Activated T-helper 1 cell treated with anti-CD3 and anti-CD28 coated beads, Interleukin-2, amount 50 U/mL, for 16 hours (primary cell): ENCODE results near the gene BCL2.

ENCODE experiments used
- DNase-seq, 2 donors: peaks; one replicate each; pipeline ENCODE4 v3.0.0-alpha.2; 2020; ENCODE audit warnings: low read depth in 1 of 2, low spot score in 1 of 2

BCL2 gene

GRCh38 chr18:63186520-63187222 is 132.9 kb downstream of the BCL2 start:
- no peak for DNase-seq

GRCh38 chr18:63185984-63186383 is 133.6 kb downstream of the BCL2 start:
- DNase-seq: no peak

- DNase-seq: no peak
Measured at GRCh38 chr18:63183952-63184770, 135.4 kb downstream of the BCL2 start.

- no peak for DNase-seq
Measured at GRCh38 chr18:63183378-63183777, 136.2 kb downstream of the BCL2 start.

- no peak for DNase-seq
Measured at GRCh38 chr18:63182861-63183260, 136.7 kb downstream of the BCL2 start.

GRCh38 chr18:63182310-63182772 is 137.2 kb downstream of the BCL2 start:
- DNase-seq: no peak

GRCh38 chr18:63181706-63182309 is 137.8 kb downstream of the BCL2 start:
- no peak for DNase-seq

GRCh38 chr18:63180971-63181376 is 138.6 kb downstream of the BCL2 start:
- no peak for DNase-seq

- no peak for DNase-seq
Measured at GRCh38 chr18:63180321-63180720, 139.2 kb downstream of the BCL2 start.

DNA sequence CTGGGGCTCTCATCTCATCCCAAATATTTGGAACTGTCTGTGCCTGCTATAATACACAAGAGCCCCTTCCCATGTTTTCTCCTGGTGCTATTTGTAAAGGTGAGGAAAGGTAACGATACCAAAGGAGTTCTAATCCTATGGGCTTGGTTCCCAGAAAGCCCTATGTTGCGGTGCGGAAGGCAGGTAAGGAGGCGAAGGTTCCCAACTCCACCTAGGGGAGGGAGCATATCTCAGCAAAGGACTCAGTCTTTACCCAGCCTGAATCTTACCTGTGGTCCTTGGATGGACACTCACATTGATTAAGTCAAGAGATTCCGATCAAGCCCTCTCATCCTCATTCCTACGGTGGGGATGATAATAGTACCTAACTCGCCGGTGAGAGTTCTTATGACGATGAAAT is 140.1 kb downstream of the BCL2 start:
- DNase-seq: no peak

DNA sequence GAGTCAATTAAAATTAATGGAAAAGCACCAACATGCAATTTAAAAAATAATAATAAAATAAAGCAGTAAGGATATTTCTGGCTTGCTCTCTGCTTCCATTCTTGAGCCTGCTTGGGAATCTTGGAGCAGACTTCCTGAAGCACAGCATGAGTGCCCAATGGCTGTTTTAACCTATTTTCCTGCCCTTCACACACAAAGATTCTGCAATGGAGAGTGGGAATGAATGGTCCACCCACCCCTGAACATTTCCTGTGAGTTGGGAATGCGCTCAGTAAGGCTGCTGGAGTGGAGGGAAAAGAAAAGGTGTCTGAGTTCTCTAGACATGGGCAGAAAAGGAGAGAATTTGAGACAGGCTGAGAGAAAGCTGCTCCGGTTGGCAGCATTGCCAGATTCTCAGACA is 140.6 kb downstream of the BCL2 start:
- DNase-seq: no peak

DNA sequence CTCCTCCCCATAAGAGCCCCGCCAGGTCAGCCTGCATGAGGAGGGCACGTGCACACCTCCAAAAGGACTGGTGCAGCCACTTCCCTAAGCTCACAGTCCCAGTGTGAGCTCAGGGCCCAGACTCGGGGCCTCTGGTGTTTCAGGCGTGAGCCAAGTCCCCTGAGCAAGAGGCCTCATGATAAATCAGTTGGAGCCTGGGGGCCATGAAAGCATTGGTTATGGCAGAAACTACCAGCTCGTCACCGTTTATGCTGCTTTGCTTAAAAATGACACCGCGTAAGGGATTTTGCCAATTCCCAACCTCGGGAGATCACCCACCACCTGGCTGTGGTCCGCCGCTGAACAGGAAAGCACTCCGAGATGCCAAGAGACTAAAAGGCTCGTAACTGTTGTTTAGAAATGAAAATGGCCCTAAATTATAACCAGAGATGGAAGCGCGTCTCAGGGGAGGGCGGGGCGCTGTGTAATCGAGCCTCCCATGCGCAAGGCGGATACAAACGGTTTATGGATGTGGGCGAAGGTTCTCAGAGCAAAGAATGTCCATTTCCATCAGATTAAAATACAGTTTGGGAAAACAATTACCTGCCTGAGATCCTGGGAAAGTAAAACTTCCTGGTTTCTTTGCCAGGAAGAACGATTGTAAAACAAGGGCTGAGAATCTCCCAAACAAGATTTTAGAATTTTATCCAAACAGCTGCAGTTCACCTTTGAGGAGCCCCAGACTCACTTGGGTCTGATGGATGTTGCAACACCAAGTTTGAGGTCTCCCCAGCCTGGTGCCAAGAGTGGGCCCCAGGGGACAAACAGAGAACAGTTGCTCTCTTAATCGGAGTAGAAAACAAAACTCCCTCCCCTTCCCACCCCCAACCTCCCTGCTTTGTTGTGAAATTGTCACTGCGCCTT is 141.4 kb downstream of the BCL2 start:
- no peak for DNase-seq

- no peak for DNase-seq
Measured at GRCh38 chr18:63177259-63177658, 142.3 kb downstream of the BCL2 start.

DNA sequence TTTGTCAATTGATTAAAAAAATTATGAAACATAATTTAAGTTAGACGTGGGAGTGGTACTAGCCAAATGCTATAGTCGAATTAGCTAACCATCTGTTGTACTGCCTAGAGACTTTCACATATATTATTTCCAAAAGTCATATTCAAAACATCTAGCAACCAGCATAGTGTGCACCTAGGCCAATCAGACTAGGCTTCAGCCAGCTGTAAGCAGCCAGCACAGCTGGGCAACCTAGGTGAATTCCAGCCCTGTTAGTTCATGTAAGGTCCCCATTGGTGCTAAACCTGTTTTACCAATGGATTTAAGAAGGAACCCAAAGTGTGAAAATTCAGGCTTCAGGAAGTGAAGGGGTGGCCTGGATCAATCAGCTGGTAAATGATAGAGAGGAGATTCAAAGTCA is 144.3 kb downstream of the BCL2 start:
- no peak for DNase-seq

DNA sequence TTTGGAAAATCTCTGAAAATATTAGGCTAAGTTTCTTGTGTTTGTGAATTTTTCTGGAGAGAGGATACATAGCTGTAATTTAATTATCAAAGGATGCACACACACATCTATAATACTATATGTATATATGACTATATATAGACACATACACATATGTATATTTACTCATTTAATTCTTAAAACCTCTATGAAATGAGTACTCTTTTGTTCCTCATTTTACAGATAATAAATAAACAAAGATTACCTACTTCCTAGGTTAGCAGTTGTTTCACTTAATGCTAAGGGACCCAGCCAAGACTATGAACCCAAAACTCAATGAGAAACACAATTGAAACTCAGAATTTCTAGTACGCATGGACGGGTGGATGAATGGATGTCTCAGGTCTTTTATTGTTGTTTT is 145.6 kb downstream of the BCL2 start:
- no peak for DNase-seq

GRCh38 chr18:63169853-63170252 is 149.7 kb downstream of the BCL2 start:
- DNase-seq: no peak

GRCh38 chr18:63168287-63168686 is 151.3 kb downstream of the BCL2 start:
- no peak for DNase-seq

DNA sequence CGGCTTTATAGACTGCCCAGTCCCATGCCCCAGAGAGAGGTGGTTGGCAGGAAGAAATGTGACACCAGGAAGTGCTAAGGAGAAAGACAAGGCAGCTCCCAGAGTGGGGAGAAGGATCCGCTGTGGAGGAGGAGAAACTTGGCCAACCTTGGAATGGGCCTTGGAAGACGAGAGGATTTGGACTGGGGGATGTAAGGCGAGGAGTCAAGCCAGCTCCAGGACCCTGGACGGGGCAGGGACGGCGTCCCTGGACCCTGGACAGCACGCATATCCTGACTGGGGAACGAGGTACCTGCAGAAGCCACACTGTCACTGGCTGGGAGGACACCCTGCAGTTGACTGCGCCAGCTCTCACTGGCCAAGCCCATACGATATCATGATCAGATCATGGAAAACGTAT is 153.4 kb downstream of the BCL2 start:
- DNase-seq: no peak

GRCh38 chr18:63164396-63164795 is 155.2 kb downstream of the BCL2 start:
- no peak for DNase-seq

DNA sequence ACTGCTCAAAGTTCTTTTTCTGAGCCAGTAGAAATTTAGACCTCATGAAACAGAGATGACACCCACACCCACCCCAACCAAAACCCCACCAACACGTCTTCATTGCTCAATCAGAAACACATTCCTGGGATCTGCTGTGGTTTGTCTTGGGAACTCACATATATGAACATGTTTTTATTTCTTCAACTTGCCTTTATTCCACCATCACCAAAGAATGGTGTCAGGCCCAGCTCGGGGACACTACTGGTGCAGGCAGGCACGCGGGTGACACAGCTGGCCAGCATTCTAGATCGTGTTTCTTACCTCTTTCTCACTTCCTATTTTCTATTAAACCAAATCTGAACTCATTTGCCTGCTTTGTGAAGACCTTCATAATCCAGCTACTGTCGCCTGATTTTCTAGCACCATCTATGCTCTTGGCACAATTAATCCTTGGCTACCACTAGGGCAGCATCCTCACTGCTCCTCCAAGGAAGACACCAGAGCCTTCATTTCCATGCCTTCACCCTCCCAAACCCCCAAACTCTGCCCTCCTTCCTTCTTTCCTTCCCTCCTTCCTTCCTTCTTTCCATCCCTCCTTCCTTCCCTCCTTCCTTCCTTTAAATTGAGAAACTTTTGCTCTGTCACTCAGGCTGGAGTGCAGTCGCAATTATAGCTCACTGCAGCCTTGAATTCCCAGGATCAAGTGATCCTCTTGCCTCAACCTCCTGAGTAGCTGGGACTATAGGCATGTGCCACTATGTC is 157.1 kb downstream of the BCL2 start:
- no peak for DNase-seq
